Measurements from ENCODE around the gene APBB3.

DNA sequence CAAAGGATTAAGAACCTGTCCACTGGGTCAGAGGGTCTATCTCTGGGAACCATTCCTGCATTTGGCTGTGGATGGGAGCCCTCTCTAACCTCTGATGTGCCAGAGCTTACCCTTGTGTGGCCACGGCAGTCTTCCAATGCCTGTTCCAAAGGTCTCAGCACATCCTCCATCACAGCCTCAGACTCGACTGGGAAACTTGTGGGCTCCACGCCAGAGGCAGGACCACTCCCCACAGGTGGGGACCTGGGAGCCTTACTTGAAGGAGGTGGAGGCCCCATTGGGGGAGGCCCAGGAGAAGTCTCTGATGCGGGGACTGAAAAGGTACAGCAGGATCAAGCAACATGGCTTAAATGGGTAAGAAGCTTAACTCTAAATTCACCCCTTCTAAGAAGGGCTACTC lies 12.5 kb downstream of the APBB3 start:
- TF ChIP-seq, protein P1, sequence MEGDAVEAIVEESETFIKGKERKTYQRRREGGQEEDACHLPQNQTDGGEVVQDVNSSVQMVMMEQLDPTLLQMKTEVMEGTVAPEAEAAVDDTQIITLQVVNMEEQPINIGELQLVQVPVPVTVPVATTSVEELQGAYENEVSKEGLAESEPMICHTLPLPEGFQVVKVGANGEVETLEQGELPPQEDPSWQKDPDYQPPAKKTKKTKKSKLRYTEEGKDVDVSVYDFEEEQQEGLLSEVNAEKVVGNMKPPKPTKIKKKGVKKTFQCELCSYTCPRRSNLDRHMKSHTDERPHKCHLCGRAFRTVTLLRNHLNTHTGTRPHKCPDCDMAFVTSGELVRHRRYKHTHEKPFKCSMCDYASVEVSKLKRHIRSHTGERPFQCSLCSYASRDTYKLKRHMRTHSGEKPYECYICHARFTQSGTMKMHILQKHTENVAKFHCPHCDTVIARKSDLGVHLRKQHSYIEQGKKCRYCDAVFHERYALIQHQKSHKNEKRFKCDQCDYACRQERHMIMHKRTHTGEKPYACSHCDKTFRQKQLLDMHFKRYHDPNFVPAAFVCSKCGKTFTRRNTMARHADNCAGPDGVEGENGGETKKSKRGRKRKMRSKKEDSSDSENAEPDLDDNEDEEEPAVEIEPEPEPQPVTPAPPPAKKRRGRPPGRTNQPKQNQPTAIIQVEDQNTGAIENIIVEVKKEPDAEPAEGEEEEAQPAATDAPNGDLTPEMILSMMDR (IDR thresholded peaks at IDR 0.05; ENCODE audit: insufficient read depth, low read length, poor library complexity, severe bottlenecking), result no peak
- no peak for TF ChIP-seq EZH2phosphoT487 (conservative IDR thresholded peaks at IDR 0.05; ENCODE audit: low read length)
